Glutamatergic neuron (in vitro differentiated cells): Measurements from ENCODE around the gene RICTOR. TPM values are rescaled to one million over a fixed set of nuclear protein-coding genes. Genes with fewer than 3 reads are reported as not detected.

Experiments used
- DNase-seq: peaks from one replicate; pipeline ENCODE4 v3.0.0; 2022
- H3K27ac Mint-ChIP-seq: one replicate; pipeline ENCODE4 v1.8.0; 2020; ENCODE audit warnings: mild to moderate bottlenecking, mixed read lengths, inconsistent platforms; ENCODE audit not compliant: unreplicated experiment
- H3K27me3 Mint-ChIP-seq: one replicate; pipeline ENCODE4 v1.8.0; 2020; ENCODE audit warnings: mild to moderate bottlenecking, moderate library complexity, mixed read lengths, inconsistent platforms; ENCODE audit not compliant: unreplicated experiment
- H3K36me3 Mint-ChIP-seq: one replicate; pipeline ENCODE4 v1.8.0; 2020; ENCODE audit warnings: mild to moderate bottlenecking, mixed read lengths, inconsistent platforms; ENCODE audit not compliant: unreplicated experiment
- H3K4me1 Mint-ChIP-seq: one replicate; pipeline ENCODE4 v1.8.0; 2020; ENCODE audit warnings: mild to moderate bottlenecking, low read depth, mixed read lengths, inconsistent platforms; ENCODE audit not compliant: unreplicated experiment
- H3K4me3 Mint-ChIP-seq: one replicate; pipeline ENCODE4 v1.8.0; 2020; ENCODE audit warnings: mild to moderate bottlenecking, mixed read lengths, inconsistent platforms; ENCODE audit not compliant: unreplicated experiment
- H3K9me3 Mint-ChIP-seq: one replicate; pipeline ENCODE4 v1.8.0; 2020; ENCODE audit warnings: mild to moderate bottlenecking, moderate library complexity, mixed read lengths, inconsistent platforms; ENCODE audit not compliant: unreplicated experiment
- total RNA-seq: library from RNA; stranded (reverse); fragmentation: NEBNext Ultra II Directional; extraction: Animal tissue kit (Norgen Biotek cat#: 25700); gene quantifications from one replicate; pipeline ENCODE4 v1.2.1, GENCODE V29; 2021; ENCODE audit not compliant: unreplicated experiment
- TF ChIP-seq, protein P1 (sequence below): fragments of 200-600 bp; sonication (generic); IDR thresholded peaks from one replicate; pipeline ENCODE4 v1.5.0; 2021; ENCODE audit not compliant: partially characterized antibody, unreplicated experiment

Gene RICTOR
- total RNA-seq, 1 donor from 2014 or later = 39.3 TPM

GRCh38 chr5:39093352-39093751, 19.2 kb upstream of the RICTOR start:
- DNase-seq = no peak
- Mint-ChIP-seq H3K27me3 (no peaks in the 10 kb centered on the region), H3K4me1 (no peaks in the 10 kb centered on the region), H3K36me3 (peaks cover 5% of the 10 kb centered on the region), H3K9me3 (no peaks in the 10 kb centered on the region), H3K4me3 (no peak overlapping the region), H3K27ac (no peak overlapping the region)
- TF ChIP-seq, protein P1, sequence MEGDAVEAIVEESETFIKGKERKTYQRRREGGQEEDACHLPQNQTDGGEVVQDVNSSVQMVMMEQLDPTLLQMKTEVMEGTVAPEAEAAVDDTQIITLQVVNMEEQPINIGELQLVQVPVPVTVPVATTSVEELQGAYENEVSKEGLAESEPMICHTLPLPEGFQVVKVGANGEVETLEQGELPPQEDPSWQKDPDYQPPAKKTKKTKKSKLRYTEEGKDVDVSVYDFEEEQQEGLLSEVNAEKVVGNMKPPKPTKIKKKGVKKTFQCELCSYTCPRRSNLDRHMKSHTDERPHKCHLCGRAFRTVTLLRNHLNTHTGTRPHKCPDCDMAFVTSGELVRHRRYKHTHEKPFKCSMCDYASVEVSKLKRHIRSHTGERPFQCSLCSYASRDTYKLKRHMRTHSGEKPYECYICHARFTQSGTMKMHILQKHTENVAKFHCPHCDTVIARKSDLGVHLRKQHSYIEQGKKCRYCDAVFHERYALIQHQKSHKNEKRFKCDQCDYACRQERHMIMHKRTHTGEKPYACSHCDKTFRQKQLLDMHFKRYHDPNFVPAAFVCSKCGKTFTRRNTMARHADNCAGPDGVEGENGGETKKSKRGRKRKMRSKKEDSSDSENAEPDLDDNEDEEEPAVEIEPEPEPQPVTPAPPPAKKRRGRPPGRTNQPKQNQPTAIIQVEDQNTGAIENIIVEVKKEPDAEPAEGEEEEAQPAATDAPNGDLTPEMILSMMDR = no peak

- H3K36me3 Mint-ChIP-seq = peaks cover 5% of the 10 kb centered on the region
- DNase-seq = no peak
- H3K9me3 Mint-ChIP-seq = no peaks in the 10 kb centered on the region
- H3K27ac Mint-ChIP-seq = no peak overlapping the region
- H3K27me3 Mint-ChIP-seq = no peaks in the 10 kb centered on the region
- no peak overlapping the region for H3K4me3 Mint-ChIP-seq
- TF ChIP-seq, protein P1 = no peak
- no peaks in the 10 kb centered on the region for H3K4me1 Mint-ChIP-seq
Measured at GRCh38 chr5:39092581-39093351, 18.6 kb upstream of the RICTOR start.

- DNase-seq = no peak
- TF ChIP-seq, protein P1 = no peak
- no peaks in the 10 kb centered on the region for H3K9me3 Mint-ChIP-seq
- H3K36me3 Mint-ChIP-seq = peaks cover 5% of the 10 kb centered on the region
- no peaks in the 10 kb centered on the region for H3K4me1 Mint-ChIP-seq
- H3K27ac Mint-ChIP-seq = no peak overlapping the region
- no peaks in the 10 kb centered on the region for H3K27me3 Mint-ChIP-seq
- H3K4me3 Mint-ChIP-seq = no peak overlapping the region
Measured at GRCh38 chr5:39091940-39092580, 17.9 kb upstream of the RICTOR start.

DNA sequence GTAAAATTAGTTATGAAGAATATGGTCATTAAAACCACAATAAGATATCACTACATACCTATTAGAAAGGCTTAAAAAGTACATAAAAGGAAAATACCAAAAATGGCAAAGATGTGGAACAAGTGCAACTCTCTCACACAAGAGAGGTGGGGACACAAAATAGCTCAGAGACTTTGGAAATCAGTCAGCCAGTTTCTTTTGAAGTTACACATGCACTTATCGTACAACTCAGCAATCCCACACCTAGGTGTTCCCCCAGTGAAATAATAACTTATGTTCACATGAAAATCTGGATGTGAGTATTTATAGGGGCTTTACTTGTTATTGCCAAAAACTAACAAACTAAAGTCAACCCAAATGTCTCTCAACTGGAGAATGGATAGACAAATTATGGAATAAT, 9.8 kb upstream of the RICTOR start:
- H3K27ac Mint-ChIP-seq = no peak overlapping the region
- peaks cover 4% of the 10 kb centered on the region for H3K27me3 Mint-ChIP-seq
- DNase-seq = no peak
- no peaks in the 10 kb centered on the region for H3K9me3 Mint-ChIP-seq
- no peaks in the 10 kb centered on the region for H3K4me1 Mint-ChIP-seq
- H3K4me3 Mint-ChIP-seq = no peak overlapping the region
- no peaks in the 10 kb centered on the region for H3K36me3 Mint-ChIP-seq
- TF ChIP-seq, protein P1 = no peak

DNA sequence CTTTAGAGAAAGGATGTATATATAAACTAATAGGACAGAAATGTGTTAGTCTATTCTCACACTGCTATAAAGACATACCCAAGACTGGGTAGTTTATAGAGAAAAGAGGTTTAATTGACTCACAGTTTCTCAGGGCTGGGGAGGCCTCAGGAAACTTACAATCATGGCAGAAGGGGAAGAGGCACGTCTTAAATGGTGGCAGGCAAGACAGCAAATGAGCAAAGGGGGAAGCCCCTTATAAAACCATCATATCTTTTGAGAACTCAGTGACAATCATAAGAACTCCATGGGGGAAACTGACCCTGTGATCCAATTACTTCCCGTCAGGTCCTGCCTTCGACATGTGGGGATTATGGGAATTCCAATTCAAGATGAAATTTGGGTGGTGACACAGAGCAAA, 8.8 kb upstream of the RICTOR start:
- TF ChIP-seq, protein P1 = no peak
- Mint-ChIP-seq H3K4me1 (no peaks in the 10 kb centered on the region), H3K27ac (no peak overlapping the region), H3K27me3 (peaks cover 4% of the 10 kb centered on the region), H3K36me3 (no peaks in the 10 kb centered on the region), H3K9me3 (no peaks in the 10 kb centered on the region), H3K4me3 (no peak overlapping the region)
- DNase-seq = no peak
